ENCODE measurements around the gene COL4A2. TPM values are rescaled to one million over a fixed set of nuclear protein-coding genes. Genes with fewer than 3 reads are reported as not detected.
A peak's percentile ranks its signal among the peaks of the same experiment; 100 is the strongest.

Gene COL4A2
- total RNA-seq, 1 experiment from 2014 or later, result 66.0 TPM

GRCh38 chr13:110424569-110425443 is 117.7 kb downstream of the COL4A2 start:
- no peak overlapping the region for H3K27ac Mint-ChIP-seq (ENCODE audit: low read depth, unreplicated experiment)
- intact Hi-C loops (cut with micrococcal nuclease), result no loop called here
- BruUV-seq (replicated peaks), result no TSS peak
- no peak for TF ChIP-seq CTCF (IDR thresholded peaks at IDR 0.05; ENCODE audit: unreplicated experiment)
- ChIA-PET CTCF (interaction anchor here (0.7 kb wide), 1 partner anchor 193 kb away, joined by 6 read pairs; no protein-coding TSS in a partner anchor), POLR2A (no interaction called here)
- no peak for DNase-seq (ENCODE audit: unreplicated experiment)
- peaks cover 16% of the 10 kb centered on the region for H3K4me1 Mint-ChIP-seq (ENCODE audit: insufficient read depth, unreplicated experiment)
- H3K4me3 Mint-ChIP-seq (ENCODE audit: unreplicated experiment), result no peak overlapping the region
- H3K27me3 Mint-ChIP-seq (ENCODE audit: insufficient read depth, unreplicated experiment), result no peaks in the 10 kb centered on the region
- no peaks in the 10 kb centered on the region for H3K36me3 Mint-ChIP-seq (ENCODE audit: insufficient read depth, unreplicated experiment)
- H3K9me3 Mint-ChIP-seq (ENCODE audit: unreplicated experiment), result peaks cover 7% of the 10 kb centered on the region

GRCh38 chr13:110425444-110425780 is 118.3 kb downstream of the COL4A2 start:
- ChIA-PET CTCF (no interaction called here), POLR2A (no interaction called here)
- BruUV-seq (replicated peaks), result no TSS peak
- H3K9me3 Mint-ChIP-seq (ENCODE audit: unreplicated experiment), result peaks cover 7% of the 10 kb centered on the region
- H3K4me1 Mint-ChIP-seq (ENCODE audit: insufficient read depth, unreplicated experiment), result peaks cover 16% of the 10 kb centered on the region
- H3K36me3 Mint-ChIP-seq (ENCODE audit: insufficient read depth, unreplicated experiment), result peaks cover 2% of the 10 kb centered on the region
- no peak for TF ChIP-seq CTCF (IDR thresholded peaks at IDR 0.05; ENCODE audit: unreplicated experiment)
- H3K4me3 Mint-ChIP-seq (ENCODE audit: unreplicated experiment), result no peak overlapping the region
- peak; percentile 62 for DNase-seq (ENCODE audit: unreplicated experiment)
- H3K27ac Mint-ChIP-seq (ENCODE audit: low read depth, unreplicated experiment), result no peak overlapping the region
- no peaks in the 10 kb centered on the region for H3K27me3 Mint-ChIP-seq (ENCODE audit: insufficient read depth, unreplicated experiment)
- intact Hi-C loops (cut with micrococcal nuclease), result no loop called here

GRCh38 chr13:110426735-110427134 is 119.7 kb downstream of the COL4A2 start:
- Mint-ChIP-seq H3K27ac (ENCODE audit: low read depth, unreplicated experiment) (no peak overlapping the region), H3K4me1 (ENCODE audit: insufficient read depth, unreplicated experiment) (peaks cover 7% of the 10 kb centered on the region), H3K36me3 (ENCODE audit: insufficient read depth, unreplicated experiment) (peaks cover 12% of the 10 kb centered on the region), H3K4me3 (ENCODE audit: unreplicated experiment) (no peak overlapping the region), H3K9me3 (ENCODE audit: unreplicated experiment) (no peaks in the 10 kb centered on the region), H3K27me3 (ENCODE audit: insufficient read depth, unreplicated experiment) (no peaks in the 10 kb centered on the region)
- intact Hi-C loops (cut with micrococcal nuclease), result no loop called here
- CTCF ChIA-PET, result interaction anchor here (0.9 to 1.0 kb wide), 2 partner anchors 11 to 205 kb away, joined by 3 read pairs; no protein-coding TSS in a partner anchor
- no peak for TF ChIP-seq CTCF (IDR thresholded peaks at IDR 0.05; ENCODE audit: unreplicated experiment)
- POLR2A ChIA-PET, result interaction anchor here (0.8 kb wide), 1 partner anchor 9 kb away, joined by 3 read pairs; no protein-coding TSS in a partner anchor
- no peak for DNase-seq (ENCODE audit: unreplicated experiment)
- BruUV-seq (replicated peaks), result no TSS peak

GRCh38 chr13:110428313-110428712 is 121.2 kb downstream of the COL4A2 start:
- Mint-ChIP-seq H3K4me3 (ENCODE audit: unreplicated experiment) (no peak overlapping the region), H3K9me3 (ENCODE audit: unreplicated experiment) (no peaks in the 10 kb centered on the region), H3K27me3 (ENCODE audit: insufficient read depth, unreplicated experiment) (no peaks in the 10 kb centered on the region), H3K36me3 (ENCODE audit: insufficient read depth, unreplicated experiment) (peaks cover 20% of the 10 kb centered on the region), H3K27ac (ENCODE audit: low read depth, unreplicated experiment) (no peak overlapping the region), H3K4me1 (ENCODE audit: insufficient read depth, unreplicated experiment) (no peaks in the 10 kb centered on the region)
- ChIA-PET CTCF (interaction anchor here (0.9 kb wide), 1 partner anchor 16 kb away, joined by 3 read pairs; no protein-coding TSS in a partner anchor), POLR2A (no interaction called here)
- TF ChIP-seq CTCF (IDR thresholded peaks at IDR 0.05; ENCODE audit: unreplicated experiment), result no peak
- BruUV-seq (replicated peaks), result no TSS peak
- intact Hi-C loops (cut with micrococcal nuclease), result no loop called here
- no peak for DNase-seq (ENCODE audit: unreplicated experiment)
